ENCODE data around the gene NRSN1.

The NRSN1 gene

GRCh38 chr6:24149296-24149695 is 23.3 kb downstream of the NRSN1 start:
- in situ Hi-C loops (cut with MboI; ENCODE audit: low sequenced_read_pairs): no loop called here
- DNase-seq (ENCODE audit: low spot score in 2 of 2): no peak
- no peaks in the 10 kb centered on the region for H3K36me3 ChIP-seq (replicated peaks)
- no peaks in the 10 kb centered on the region for H3K27me3 ChIP-seq (ENCODE audit: low read depth)
- no peaks in the 10 kb centered on the region for H3K9me3 ChIP-seq
- no peak overlapping the region for H3K4me3 ChIP-seq
- no peaks in the 10 kb centered on the region for H3K4me1 ChIP-seq

- no peak for DNase-seq (ENCODE audit: low spot score in 2 of 2)
- Histone ChIP-seq H3K4me1 (no peaks in the 10 kb centered on the region), H3K4me3 (no peak overlapping the region), H3K36me3 (replicated peaks) (no peaks in the 10 kb centered on the region), H3K27me3 (ENCODE audit: low read depth) (no peaks in the 10 kb centered on the region), H3K9me3 (no peaks in the 10 kb centered on the region)
- in situ Hi-C loops (cut with MboI; ENCODE audit: low sequenced_read_pairs): no loop called here
Observed at GRCh38 chr6:24149836-24150235, 23.8 kb downstream of the NRSN1 start.

GRCh38 chr6:24152014-24152413 is 26.0 kb downstream of the NRSN1 start:
- no peak for DNase-seq (ENCODE audit: low spot score in 2 of 2)
- in situ Hi-C loops (cut with MboI; ENCODE audit: low sequenced_read_pairs): no loop called here
- Histone ChIP-seq H3K36me3 (replicated peaks) (no peaks in the 10 kb centered on the region), H3K27me3 (ENCODE audit: low read depth) (no peaks in the 10 kb centered on the region), H3K4me3 (no peak overlapping the region), H3K4me1 (no peaks in the 10 kb centered on the region), H3K9me3 (no peaks in the 10 kb centered on the region)

- Histone ChIP-seq H3K4me3 (no peak overlapping the region), H3K9me3 (no peaks in the 10 kb centered on the region), H3K27me3 (ENCODE audit: low read depth) (no peaks in the 10 kb centered on the region), H3K36me3 (replicated peaks) (no peaks in the 10 kb centered on the region), H3K4me1 (no peaks in the 10 kb centered on the region)
- no peak for DNase-seq (ENCODE audit: low spot score in 2 of 2)
- in situ Hi-C loops (cut with MboI; ENCODE audit: low sequenced_read_pairs): no loop called here
Observed at GRCh38 chr6:24154121-24154520, 28.1 kb downstream of the NRSN1 start.

DNA sequence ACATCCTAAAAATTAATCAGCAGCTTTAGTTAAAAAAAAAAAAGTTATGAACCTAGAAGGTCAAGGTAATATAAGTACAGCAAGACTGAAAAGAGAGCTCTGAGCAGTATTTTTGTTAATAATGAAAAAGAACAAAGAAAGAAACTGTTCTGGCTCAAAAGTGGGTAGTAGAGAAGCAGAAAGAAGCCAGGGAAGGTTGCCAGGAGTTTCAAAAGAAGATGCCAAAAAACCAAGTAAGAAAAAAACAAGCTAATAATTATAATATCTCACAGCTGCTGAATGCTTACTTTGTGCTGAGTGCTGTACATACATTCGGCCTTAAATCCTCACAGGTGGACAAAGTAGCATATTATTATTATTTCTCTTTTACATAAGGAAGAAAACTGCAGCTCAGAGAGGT is 31.9 kb downstream of the NRSN1 start:
- no peaks in the 10 kb centered on the region for H3K27me3 ChIP-seq (ENCODE audit: low read depth)
- no peak for DNase-seq (ENCODE audit: low spot score in 2 of 2)
- in situ Hi-C loops (cut with MboI; ENCODE audit: low sequenced_read_pairs): no loop called here
- H3K4me3 ChIP-seq: no peak overlapping the region
- H3K36me3 ChIP-seq (replicated peaks): no peaks in the 10 kb centered on the region
- H3K9me3 ChIP-seq: no peaks in the 10 kb centered on the region
- H3K4me1 ChIP-seq: no peaks in the 10 kb centered on the region

- H3K36me3 ChIP-seq (replicated peaks): no peaks in the 10 kb centered on the region
- no peaks in the 10 kb centered on the region for H3K9me3 ChIP-seq
- peaks cover 5% of the 10 kb centered on the region; the same call in 1 of the 2 replicates for H3K27me3 ChIP-seq (ENCODE audit: low read depth)
- in situ Hi-C loops (cut with MboI; ENCODE audit: low sequenced_read_pairs): no loop called here
- no peaks in the 10 kb centered on the region; the same call in 1 of the 2 replicates for H3K4me1 ChIP-seq
- no peak for DNase-seq (ENCODE audit: low spot score in 2 of 2)
- no peak overlapping the region for H3K4me3 ChIP-seq
Observed at GRCh38 chr6:24183584-24183983, 57.6 kb downstream of the NRSN1 start.

GRCh38 chr6:24186349-24186748 is 60.3 kb downstream of the NRSN1 start:
- Histone ChIP-seq H3K36me3 (replicated peaks) (no peaks in the 10 kb centered on the region), H3K27me3 (ENCODE audit: low read depth) (peaks cover 14% of the 10 kb centered on the region; the same call in 1 of the 2 replicates), H3K9me3 (no peaks in the 10 kb centered on the region), H3K4me1 (no peaks in the 10 kb centered on the region; the same call in 1 of the 2 replicates), H3K4me3 (no peak overlapping the region)
- DNase-seq (ENCODE audit: low spot score in 2 of 2): no peak
- in situ Hi-C loops (cut with MboI; ENCODE audit: low sequenced_read_pairs): no loop called here

- H3K4me1 ChIP-seq: no peaks in the 10 kb centered on the region; the same call in 1 of the 2 replicates
- no peak overlapping the region for H3K4me3 ChIP-seq
- no peak for DNase-seq (ENCODE audit: low spot score in 2 of 2)
- H3K27me3 ChIP-seq (ENCODE audit: low read depth): peaks cover 14% of the 10 kb centered on the region; the same call in 1 of the 2 replicates
- no peaks in the 10 kb centered on the region for H3K36me3 ChIP-seq (replicated peaks)
- no peaks in the 10 kb centered on the region for H3K9me3 ChIP-seq
- in situ Hi-C loops (cut with MboI; ENCODE audit: low sequenced_read_pairs): no loop called here
Observed at GRCh38 chr6:24187965-24188577, 62.1 kb downstream of the NRSN1 start.

GRCh38 chr6:24188578-24189080 is 62.6 kb downstream of the NRSN1 start:
- peak; percentile 40 for DNase-seq (ENCODE audit: low spot score in 2 of 2)
- H3K9me3 ChIP-seq: no peaks in the 10 kb centered on the region
- in situ Hi-C loops (cut with MboI; ENCODE audit: low sequenced_read_pairs): no loop called here
- H3K4me3 ChIP-seq: no peak overlapping the region
- H3K36me3 ChIP-seq (replicated peaks): no peaks in the 10 kb centered on the region
- peaks cover 14% of the 10 kb centered on the region; the same call in 1 of the 2 replicates for H3K27me3 ChIP-seq (ENCODE audit: low read depth)
- no peaks in the 10 kb centered on the region; the same call in 1 of the 2 replicates for H3K4me1 ChIP-seq

- DNase-seq (ENCODE audit: low spot score in 2 of 2): no peak
- no peaks in the 10 kb centered on the region for H3K9me3 ChIP-seq
- no peaks in the 10 kb centered on the region for H3K36me3 ChIP-seq (replicated peaks)
- in situ Hi-C loops (cut with MboI; ENCODE audit: low sequenced_read_pairs): no loop called here
- peaks cover 9% of the 10 kb centered on the region; the same call in 1 of the 2 replicates for H3K27me3 ChIP-seq (ENCODE audit: low read depth)
- no peak overlapping the region for H3K4me3 ChIP-seq
- H3K4me1 ChIP-seq: no peaks in the 10 kb centered on the region; the same call in 1 of the 2 replicates
Observed at GRCh38 chr6:24191346-24191745, 65.3 kb downstream of the NRSN1 start.

DNA sequence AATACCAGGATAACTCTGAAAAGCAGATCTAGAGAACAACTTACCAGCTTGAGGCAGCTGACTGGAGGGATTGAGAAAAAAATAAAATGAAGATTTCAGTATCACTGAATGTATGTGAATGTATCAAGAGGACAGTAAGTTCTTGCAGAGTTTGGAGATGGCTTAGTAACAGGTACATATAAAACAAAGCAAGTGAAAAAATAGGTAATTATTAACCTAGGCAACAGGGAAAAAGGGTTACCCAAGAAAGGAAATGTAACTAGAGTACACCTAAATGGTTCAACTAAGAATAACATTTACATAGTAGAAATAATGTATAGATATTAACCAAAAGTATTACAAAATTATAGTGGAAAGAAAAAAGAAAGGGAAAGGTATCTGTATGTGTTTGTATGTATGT is 67.3 kb downstream of the NRSN1 start:
- no peak for DNase-seq (ENCODE audit: low spot score in 2 of 2)
- in situ Hi-C loops (cut with MboI; ENCODE audit: low sequenced_read_pairs): no loop called here

DNA sequence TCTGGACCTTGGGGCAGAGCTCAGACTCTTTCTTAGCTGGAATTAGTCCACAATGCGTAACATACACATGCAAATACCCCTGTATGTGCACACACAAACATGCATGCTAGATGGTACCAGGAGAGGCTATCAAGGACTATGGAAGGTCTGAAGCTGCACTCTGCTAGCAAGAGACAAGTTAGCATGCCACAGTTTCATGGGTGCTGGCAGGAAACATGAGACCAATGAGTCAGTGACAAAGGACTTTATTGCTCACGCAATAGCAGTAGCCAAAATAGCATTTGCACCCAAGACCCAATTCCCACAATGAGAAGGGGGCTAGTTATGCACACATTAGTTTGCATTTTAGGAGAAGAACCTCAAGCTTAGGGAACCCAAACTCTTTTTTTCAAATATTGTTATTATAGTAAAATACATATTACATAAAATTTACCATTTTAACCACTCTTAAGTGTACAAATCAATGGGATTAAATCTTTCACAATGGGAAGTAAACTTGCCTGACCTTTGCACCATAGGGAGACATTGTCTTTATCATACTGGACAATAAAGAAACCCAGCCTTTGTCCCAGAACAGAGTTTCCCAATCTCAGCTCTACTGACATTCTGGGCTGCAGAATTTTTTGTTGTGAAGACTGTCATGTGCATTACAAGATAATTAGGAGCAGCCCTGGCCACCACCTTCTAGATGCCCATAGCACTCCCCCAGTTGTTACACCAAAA is 69.1 kb downstream of the NRSN1 start:
- in situ Hi-C loops (cut with MboI; ENCODE audit: low sequenced_read_pairs): no loop called here

More for the DNA sequence above, 67.3 kb downstream of the NRSN1 start:
- H3K4me3 ChIP-seq: no peak overlapping the region
- no peaks in the 10 kb centered on the region for H3K4me1 ChIP-seq
- no peaks in the 10 kb centered on the region for H3K36me3 ChIP-seq (replicated peaks)
- H3K9me3 ChIP-seq: no peaks in the 10 kb centered on the region
- H3K27me3 ChIP-seq (ENCODE audit: low read depth): peaks cover 9% of the 10 kb centered on the region; the same call in 1 of the 2 replicates

GRCh38 chr6:24195836-24196597 is 70.0 kb downstream of the NRSN1 start:
- Histone ChIP-seq H3K36me3 (replicated peaks) (no peaks in the 10 kb centered on the region), H3K4me1 (no peaks in the 10 kb centered on the region), H3K9me3 (no peaks in the 10 kb centered on the region), H3K27me3 (ENCODE audit: low read depth) (no peaks in the 10 kb centered on the region), H3K4me3 (no peak overlapping the region)
- in situ Hi-C loops (cut with MboI; ENCODE audit: low sequenced_read_pairs): no loop called here
- no peak for DNase-seq (ENCODE audit: low spot score in 2 of 2)

More for the DNA sequence above, 69.1 kb downstream of the NRSN1 start:
- no peaks in the 10 kb centered on the region for H3K9me3 ChIP-seq
- DNase-seq (ENCODE audit: low spot score in 2 of 2): no peak
- H3K27me3 ChIP-seq (ENCODE audit: low read depth): peaks cover 4% of the 10 kb centered on the region; the same call in 1 of the 2 replicates
- H3K4me1 ChIP-seq: no peaks in the 10 kb centered on the region
- no peaks in the 10 kb centered on the region for H3K36me3 ChIP-seq (replicated peaks)
- H3K4me3 ChIP-seq: no peak overlapping the region
